Astrocyte (in vitro differentiated cells and primary cell): ENCODE results near the gene C22orf39.

ENCODE experiments used
- CTCF ChIP-seq: IDR thresholded peaks from 2 replicates; pipeline ENCODE4 v1.5.1; 2011; ENCODE audit warnings: low read depth, mild to moderate bottlenecking, inconsistent platforms, low read length, moderate library complexity; ENCODE audit not compliant: insufficient read depth
- EZH2 ChIP-seq: IDR thresholded peaks from 2 replicates; pipeline ENCODE4 v1.6.1; 2012; ENCODE audit warnings: mild to moderate bottlenecking, low read length, inconsistent platforms; ENCODE audit not compliant: insufficient read depth

GRCh38 chr22:19473578-19473977 lies 26.1 kb upstream of the C22orf39 start:
- TF ChIP-seq CTCF (no peak), EZH2 (no peak)
